Central memory CD8-positive, alpha-beta T cell (primary cell): Measurements from ENCODE around the gene IL36B.

Source experiments
- ATAC-seq: fragments of 150-1000 bp; cut with Tn5 transposase; replicated peaks from 2 replicates; pipeline ENCODE4 v1.10.0; 2022; ENCODE audit warnings: mild to moderate bottlenecking, moderate FRiP score, moderate number of reproducible peaks; ENCODE audit not compliant: poor library complexity, severe bottlenecking; ENCODE audit errors: extremely low read depth
- DNase-seq, 2 donors: peaks; one replicate each; pipeline ENCODE4 v3.0.0; 2021; ENCODE audit warnings: low spot score in 2 of 2
- H3K27ac Mint-ChIP-seq: one replicate; pipeline ENCODE4 v1.8.0; 2022; ENCODE audit warnings: low read depth, mild to moderate bottlenecking, moderate library complexity, mixed read lengths
- H3K27me3 Mint-ChIP-seq: one replicate; pipeline ENCODE4 v1.8.0; 2022; ENCODE audit warnings: mixed read lengths
- H3K36me3 Mint-ChIP-seq: one replicate; pipeline ENCODE4 v1.8.0; 2022; ENCODE audit warnings: mild to moderate bottlenecking, moderate library complexity, mixed read lengths; ENCODE audit not compliant: insufficient read depth
- H3K4me1 Mint-ChIP-seq: one replicate; pipeline ENCODE4 v1.8.0; 2022; ENCODE audit warnings: mixed read lengths
- H3K4me3 Mint-ChIP-seq: one replicate; pipeline ENCODE4 v1.8.0; 2022; ENCODE audit warnings: mild to moderate bottlenecking, moderate library complexity, mixed read lengths
- H3K9me3 Mint-ChIP-seq: one replicate; pipeline ENCODE4 v1.8.0; 2022; ENCODE audit warnings: mixed read lengths

IL36B gene

GRCh38 chr2:113036763-113037162, 15.9 kb downstream of the IL36B start:
- no peak overlapping the region for H3K27ac Mint-ChIP-seq

GRCh38 chr2:113034016-113034415, 18.7 kb downstream of the IL36B start:
- peaks cover 55% of the 10 kb centered on the region for H3K27me3 Mint-ChIP-seq
- H3K9me3 Mint-ChIP-seq: no peaks in the 10 kb centered on the region
- ATAC-seq (no peak), DNase-seq (no peak)
- no peak overlapping the region for H3K4me3 Mint-ChIP-seq
- H3K36me3 Mint-ChIP-seq: no peaks in the 10 kb centered on the region
- no peak overlapping the region for H3K27ac Mint-ChIP-seq
- H3K4me1 Mint-ChIP-seq: no peaks in the 10 kb centered on the region

More at GRCh38 chr2:113036763-113037162, 15.9 kb downstream of the IL36B start:
- Mint-ChIP-seq H3K36me3 (no peaks in the 10 kb centered on the region), H3K9me3 (no peaks in the 10 kb centered on the region), H3K4me1 (no peaks in the 10 kb centered on the region), H3K4me3 (no peak overlapping the region), H3K27me3 (peaks cover 41% of the 10 kb centered on the region)
- ATAC-seq (no peak), DNase-seq (no peak)

GRCh38 chr2:113032737-113033136, 19.9 kb downstream of the IL36B start:
- Mint-ChIP-seq H3K4me1 (no peaks in the 10 kb centered on the region), H3K27ac (no peak overlapping the region), H3K27me3 (peaks cover 50% of the 10 kb centered on the region), H3K4me3 (no peak overlapping the region), H3K9me3 (no peaks in the 10 kb centered on the region), H3K36me3 (no peaks in the 10 kb centered on the region)
- no peak for DNase-seq
- no peak for ATAC-seq

GRCh38 chr2:113028112-113028511, 24.6 kb downstream of the IL36B start:
- DNase-seq: no peak
- H3K4me3 Mint-ChIP-seq: no peak overlapping the region
- no peaks in the 10 kb centered on the region for H3K4me1 Mint-ChIP-seq
- peaks cover 63% of the 10 kb centered on the region for H3K27me3 Mint-ChIP-seq
- no peak overlapping the region for H3K27ac Mint-ChIP-seq
- H3K9me3 Mint-ChIP-seq: no peaks in the 10 kb centered on the region
- no peaks in the 10 kb centered on the region for H3K36me3 Mint-ChIP-seq
- ATAC-seq: no peak

- DNase-seq (no peak), ATAC-seq (no peak)
- Mint-ChIP-seq H3K27ac (no peak overlapping the region), H3K4me3 (no peak overlapping the region), H3K27me3 (peaks cover 64% of the 10 kb centered on the region), H3K4me1 (no peaks in the 10 kb centered on the region), H3K9me3 (no peaks in the 10 kb centered on the region), H3K36me3 (no peaks in the 10 kb centered on the region)
Observed at GRCh38 chr2:113027691-113028090, 25.0 kb downstream of the IL36B start.

GRCh38 chr2:113025737-113026136, 26.9 kb downstream of the IL36B start:
- Mint-ChIP-seq H3K27ac (no peak overlapping the region), H3K9me3 (no peaks in the 10 kb centered on the region), H3K36me3 (no peaks in the 10 kb centered on the region), H3K27me3 (peaks cover 68% of the 10 kb centered on the region), H3K4me3 (no peak overlapping the region), H3K4me1 (no peaks in the 10 kb centered on the region)
- ATAC-seq: no peak
- no peak for DNase-seq

DNA sequence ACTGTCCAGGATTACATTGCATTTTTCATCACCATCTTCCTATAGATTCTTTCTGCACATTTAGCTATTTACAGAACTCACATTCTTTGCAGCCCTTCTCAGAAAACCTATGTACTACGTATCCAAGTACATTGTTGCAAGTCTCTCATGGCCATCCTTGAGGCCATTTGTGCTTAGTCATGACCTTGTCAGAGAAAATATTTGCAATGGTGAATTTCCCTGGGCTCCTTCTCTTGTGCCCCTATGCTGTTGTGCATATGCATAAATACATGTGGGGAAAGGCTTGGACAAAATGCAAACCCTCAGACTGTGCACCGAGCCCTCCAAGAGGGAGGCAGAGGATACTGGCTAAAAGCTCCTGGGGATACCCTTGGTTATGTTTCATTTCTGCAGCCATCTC, 27.9 kb downstream of the IL36B start:
- H3K36me3 Mint-ChIP-seq: no peaks in the 10 kb centered on the region
- ATAC-seq (no peak), DNase-seq (no peak)
- H3K9me3 Mint-ChIP-seq: no peaks in the 10 kb centered on the region
- peaks cover 63% of the 10 kb centered on the region for H3K27me3 Mint-ChIP-seq
- H3K27ac Mint-ChIP-seq: no peak overlapping the region
- H3K4me3 Mint-ChIP-seq: no peak overlapping the region
- no peaks in the 10 kb centered on the region for H3K4me1 Mint-ChIP-seq

DNA sequence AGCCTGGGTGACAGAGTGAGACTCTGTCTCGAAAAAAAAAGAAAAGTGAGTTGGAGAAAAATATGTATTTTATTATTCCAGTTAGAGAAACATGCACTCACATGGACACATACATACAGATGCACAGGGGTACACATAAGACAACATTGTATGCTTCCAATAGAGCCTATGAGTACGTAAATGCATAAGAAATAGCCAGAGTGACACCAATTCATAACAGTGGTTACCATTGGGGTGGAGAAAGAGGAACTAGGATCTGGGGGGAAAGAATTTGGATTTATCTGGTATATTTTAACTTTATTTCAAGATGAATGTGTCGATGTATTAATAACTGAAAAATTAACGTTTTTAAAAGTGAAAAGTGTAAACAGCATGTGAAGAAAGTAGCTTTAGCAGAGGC, 31.4 kb downstream of the IL36B start:
- DNase-seq: no peak
- H3K27me3 Mint-ChIP-seq: peaks cover 70% of the 10 kb centered on the region
- H3K4me3 Mint-ChIP-seq: no peak overlapping the region
- no peak overlapping the region for H3K27ac Mint-ChIP-seq
- H3K36me3 Mint-ChIP-seq: no peaks in the 10 kb centered on the region
- H3K4me1 Mint-ChIP-seq: no peaks in the 10 kb centered on the region
- peaks cover 7% of the 10 kb centered on the region for H3K9me3 Mint-ChIP-seq
- ATAC-seq: no peak

GRCh38 chr2:113018509-113018908, 34.2 kb downstream of the IL36B start:
- ATAC-seq: no peak
- peaks cover 59% of the 10 kb centered on the region for H3K27me3 Mint-ChIP-seq
- no peaks in the 10 kb centered on the region for H3K4me1 Mint-ChIP-seq
- H3K27ac Mint-ChIP-seq: no peak overlapping the region
- peaks cover 2% of the 10 kb centered on the region for H3K36me3 Mint-ChIP-seq
- no peak overlapping the region for H3K4me3 Mint-ChIP-seq
- no peak for DNase-seq
- H3K9me3 Mint-ChIP-seq: peaks cover 7% of the 10 kb centered on the region

GRCh38 chr2:113015655-113016054, 37.0 kb downstream of the IL36B start:
- peaks cover 7% of the 10 kb centered on the region for H3K9me3 Mint-ChIP-seq
- H3K4me3 Mint-ChIP-seq: no peak overlapping the region
- H3K27me3 Mint-ChIP-seq: peaks cover 74% of the 10 kb centered on the region
- DNase-seq (no peak), ATAC-seq (no peak)
- peaks cover 2% of the 10 kb centered on the region for H3K36me3 Mint-ChIP-seq
- no peaks in the 10 kb centered on the region for H3K4me1 Mint-ChIP-seq
- H3K27ac Mint-ChIP-seq: no peak overlapping the region

GRCh38 chr2:113015042-113015441, 37.6 kb downstream of the IL36B start:
- H3K27me3 Mint-ChIP-seq: peaks cover 78% of the 10 kb centered on the region
- peaks cover 7% of the 10 kb centered on the region for H3K9me3 Mint-ChIP-seq
- H3K4me1 Mint-ChIP-seq: no peaks in the 10 kb centered on the region
- peaks cover 2% of the 10 kb centered on the region for H3K36me3 Mint-ChIP-seq
- no peak overlapping the region for H3K27ac Mint-ChIP-seq
- H3K4me3 Mint-ChIP-seq: no peak overlapping the region
- ATAC-seq (no peak), DNase-seq (no peak)

DNA sequence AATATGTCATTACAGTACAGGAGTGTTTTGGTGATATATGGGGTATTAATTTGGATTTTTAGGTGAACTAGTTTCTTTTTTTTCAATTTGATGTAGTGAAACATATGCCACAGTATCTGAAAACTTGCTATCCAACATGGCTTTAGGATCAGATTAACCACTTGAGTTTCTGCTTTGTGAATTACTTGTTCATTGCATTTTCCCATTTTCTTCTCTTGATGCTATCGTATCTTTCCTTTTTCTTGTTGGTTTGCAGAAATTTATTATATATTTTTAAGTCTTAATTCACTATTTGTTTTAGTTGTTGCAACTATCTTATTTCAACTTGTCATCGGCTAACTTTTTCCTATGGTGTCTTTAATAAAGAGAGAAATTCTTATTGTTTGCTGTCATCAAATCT, 38.6 kb downstream of the IL36B start:
- peaks cover 72% of the 10 kb centered on the region for H3K27me3 Mint-ChIP-seq
- no peak overlapping the region for H3K27ac Mint-ChIP-seq
- H3K36me3 Mint-ChIP-seq: peaks cover 2% of the 10 kb centered on the region
- no peak for ATAC-seq
- no peaks in the 10 kb centered on the region for H3K4me1 Mint-ChIP-seq
- H3K4me3 Mint-ChIP-seq: no peak overlapping the region
- peaks cover 7% of the 10 kb centered on the region for H3K9me3 Mint-ChIP-seq
- no peak for DNase-seq

- no peak overlapping the region for H3K4me3 Mint-ChIP-seq
- H3K27me3 Mint-ChIP-seq: peaks cover 65% of the 10 kb centered on the region
- no peak for DNase-seq
- peaks cover 2% of the 10 kb centered on the region for H3K36me3 Mint-ChIP-seq
- no peaks in the 10 kb centered on the region for H3K4me1 Mint-ChIP-seq
- H3K9me3 Mint-ChIP-seq: peaks cover under 1% of the 10 kb centered on the region
- no peak overlapping the region for H3K27ac Mint-ChIP-seq
- no peak for ATAC-seq
Observed at GRCh38 chr2:113013336-113013661, 39.4 kb downstream of the IL36B start.
